ENCODE results near the gene ADIG.

ADIG gene

DNA sequence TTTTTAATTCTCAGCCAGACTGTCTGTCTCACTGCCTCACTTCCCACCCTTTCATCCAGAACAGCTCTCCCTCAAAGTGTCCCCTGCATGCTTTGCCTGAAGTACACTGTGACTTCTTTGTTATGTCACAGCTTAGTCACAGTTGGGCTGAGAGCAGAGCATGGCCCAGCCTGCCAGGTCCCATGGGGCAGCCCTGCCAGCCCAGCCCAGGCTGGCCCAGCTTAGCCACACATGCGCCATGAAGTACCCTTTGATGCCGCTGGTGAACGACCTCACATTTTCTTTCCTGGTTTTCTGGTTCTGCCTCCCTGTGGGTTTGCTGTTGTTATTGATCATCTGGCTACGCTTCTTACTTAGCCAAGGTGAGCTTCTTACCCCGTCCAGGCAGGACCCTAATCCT lies at the start of gene ADIG:
Gene ADIG (plus strand): TSS at position 185 of the 400 bp plus-strand sequence. CDS start 54 bp downstream, at position 239.
- DNase-seq: no peak

DNA sequence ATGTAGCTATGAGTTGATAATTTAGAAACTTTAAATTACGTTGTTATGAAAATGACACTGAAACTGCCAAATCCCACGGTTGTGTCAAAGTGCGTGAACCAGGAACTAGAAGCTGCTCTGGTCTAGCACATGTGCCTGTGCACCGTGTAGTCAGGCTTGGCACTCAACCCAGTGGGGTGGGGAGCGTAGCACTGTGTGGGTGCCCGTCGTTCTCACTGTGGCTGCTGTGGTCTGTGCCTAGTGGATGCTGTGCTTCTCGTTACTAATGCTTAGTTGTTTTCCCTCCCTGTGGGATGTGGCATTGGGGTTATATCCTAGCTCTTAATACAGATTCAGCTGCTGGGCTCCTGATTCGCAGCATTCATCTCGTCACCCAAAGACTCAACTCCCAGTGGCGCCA lies 46.2 kb upstream of the ADIG start:
- no peak for DNase-seq

DNA sequence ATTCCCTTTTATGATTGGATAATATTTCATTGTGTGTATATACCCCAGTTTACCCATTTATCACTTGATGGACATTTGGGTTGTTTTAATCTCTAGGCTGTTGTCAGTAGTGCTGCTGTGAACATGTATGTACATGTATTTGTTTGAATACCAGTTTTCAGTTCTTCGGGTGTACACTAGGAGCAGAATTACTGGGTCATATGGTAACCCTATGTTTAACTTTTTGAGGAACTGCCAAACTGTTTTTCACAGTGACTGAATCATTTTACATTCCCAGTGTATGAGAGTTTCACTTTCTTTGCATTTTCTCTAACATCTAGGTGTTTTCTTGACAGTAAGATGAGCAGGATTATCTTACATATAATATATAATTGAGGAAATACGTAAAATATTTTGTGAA lies 44.7 kb upstream of the ADIG start:
- DNase-seq: no peak

DNA sequence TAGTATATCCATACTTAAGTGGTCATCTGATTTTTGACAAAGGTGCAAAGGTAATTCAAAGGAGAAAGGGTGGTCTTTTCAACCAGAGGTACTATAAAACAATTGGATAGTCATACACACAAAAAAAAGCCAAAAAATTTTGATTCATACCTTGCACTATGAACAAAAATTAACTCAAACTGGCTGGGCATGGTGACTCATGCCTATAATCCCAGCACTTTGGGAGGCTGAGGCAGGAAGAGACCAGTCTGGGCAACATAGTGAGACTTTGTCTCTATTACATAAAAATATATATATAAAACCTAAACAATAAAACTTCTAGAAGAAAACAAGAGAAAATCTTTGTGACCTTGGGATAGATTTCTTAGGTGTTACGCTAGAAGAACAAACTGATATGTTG lies 43.8 kb upstream of the ADIG start:
- DNase-seq: no peak

DNA sequence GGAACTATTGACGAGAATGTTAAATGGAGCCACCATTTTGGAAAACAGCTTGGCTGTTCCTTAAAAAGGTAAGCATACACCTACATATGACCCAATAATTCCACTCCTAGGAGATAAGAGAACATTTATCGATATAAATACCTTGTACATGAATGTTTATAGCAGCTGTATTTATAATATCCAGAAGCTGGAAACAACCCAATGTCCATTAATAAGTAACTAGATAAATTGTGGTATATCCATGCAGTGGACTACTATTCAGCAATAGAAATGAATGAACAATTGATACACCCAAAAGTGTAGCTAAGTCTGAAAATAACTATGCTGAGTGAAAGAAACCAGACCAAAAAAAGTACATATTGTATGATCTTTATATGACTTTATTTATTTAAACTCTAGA lies 42.2 kb upstream of the ADIG start:
- DNase-seq: no peak

DNA sequence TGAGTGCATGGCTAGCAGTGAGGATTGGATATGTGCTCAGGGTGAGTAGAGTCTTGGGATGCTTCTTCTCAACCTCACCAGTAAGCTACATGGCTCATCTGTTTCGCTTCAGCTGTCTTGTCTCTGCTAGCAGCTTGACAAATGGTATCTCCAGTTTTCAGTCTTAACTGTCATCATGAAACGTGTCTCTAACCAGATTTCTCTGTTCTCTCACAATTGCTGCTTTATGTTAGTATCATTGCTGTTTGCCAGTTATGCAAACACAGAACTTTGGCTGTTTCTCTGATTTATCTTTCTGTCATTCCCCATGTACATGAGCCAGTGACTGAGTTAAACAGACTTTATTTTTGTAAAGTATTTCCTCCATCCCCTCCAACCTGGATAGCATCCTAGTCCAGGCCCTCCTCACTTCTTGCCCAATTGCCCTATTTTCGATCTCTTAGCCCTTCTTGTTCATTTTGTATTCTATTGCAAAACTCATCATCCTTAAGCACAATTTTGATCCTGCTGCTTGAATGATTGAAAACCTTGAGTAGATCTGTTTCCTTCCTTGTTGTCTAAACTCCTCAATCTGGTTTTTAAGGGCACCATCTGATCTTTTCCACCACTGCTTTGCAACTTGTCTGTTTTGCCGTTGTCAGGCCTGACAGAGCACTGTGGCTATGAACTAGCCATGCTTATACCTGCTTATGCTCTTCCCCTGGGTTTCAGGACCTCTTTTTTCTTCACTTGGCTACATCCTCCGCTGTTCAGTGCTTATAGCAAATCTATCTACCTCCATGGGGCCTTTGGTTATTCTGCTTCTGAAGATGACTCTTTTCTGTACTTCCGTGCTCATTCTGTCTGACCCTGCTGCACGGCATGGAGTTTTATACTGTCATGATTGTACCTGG lies 37.7 kb upstream of the ADIG start:
- DNase-seq: no peak

DNA sequence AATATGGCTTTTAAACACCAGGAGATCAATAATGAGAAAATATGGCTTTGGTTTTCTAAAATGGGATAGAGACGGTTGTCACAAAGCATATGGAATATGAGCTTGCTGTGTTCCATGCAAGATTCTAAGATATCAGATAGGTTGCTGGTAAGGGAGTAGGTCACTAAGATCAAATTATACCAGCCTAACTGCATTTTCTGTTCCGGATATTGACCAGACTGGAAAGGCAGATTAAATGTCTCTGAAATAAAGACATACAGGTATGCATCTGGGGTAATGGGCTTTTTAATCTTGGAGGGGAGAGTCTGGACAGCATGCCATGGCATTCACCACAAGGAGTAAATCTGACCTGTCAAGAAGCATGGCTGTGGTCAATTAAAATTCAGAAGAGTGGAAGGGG lies 35.2 kb upstream of the ADIG start:
- DNase-seq: no peak

DNA sequence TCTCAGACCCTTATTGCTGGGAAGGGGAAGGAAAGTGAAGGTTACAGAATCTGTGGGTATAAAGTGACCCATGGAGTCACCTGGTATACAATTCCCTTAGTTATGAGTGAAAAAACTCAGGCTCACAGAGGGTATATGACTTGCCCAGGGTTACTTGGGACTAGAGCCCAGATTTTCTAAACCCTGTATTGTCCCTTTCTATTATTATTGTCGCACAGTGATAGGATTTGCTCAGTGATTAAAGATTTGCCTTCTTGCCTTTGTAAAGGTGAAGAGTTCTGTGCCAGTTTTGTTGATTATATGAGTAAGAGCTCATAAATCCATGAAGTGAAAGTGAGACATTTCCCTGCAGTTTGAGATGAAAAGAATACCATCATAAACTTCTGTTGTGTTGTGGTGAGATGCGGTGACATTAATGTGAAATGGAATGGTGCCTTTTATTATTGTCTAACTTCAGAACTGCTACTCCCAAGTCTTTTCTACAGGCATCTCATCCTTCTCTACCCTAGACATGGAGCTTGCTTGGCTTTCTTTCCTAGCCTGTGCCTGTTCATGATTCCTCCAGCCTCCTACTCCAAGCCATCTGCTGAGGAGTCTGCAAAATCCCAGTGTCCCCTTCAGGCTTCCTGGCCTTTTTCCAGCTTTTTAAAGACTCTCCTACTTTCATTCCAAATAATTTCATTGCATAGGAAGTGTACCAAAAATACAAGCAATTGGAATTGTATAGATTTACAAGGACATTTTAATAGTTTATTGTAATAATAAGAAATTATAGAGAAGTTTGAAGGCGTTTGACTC lies 33.5 kb upstream of the ADIG start:
- no peak for DNase-seq

DNA sequence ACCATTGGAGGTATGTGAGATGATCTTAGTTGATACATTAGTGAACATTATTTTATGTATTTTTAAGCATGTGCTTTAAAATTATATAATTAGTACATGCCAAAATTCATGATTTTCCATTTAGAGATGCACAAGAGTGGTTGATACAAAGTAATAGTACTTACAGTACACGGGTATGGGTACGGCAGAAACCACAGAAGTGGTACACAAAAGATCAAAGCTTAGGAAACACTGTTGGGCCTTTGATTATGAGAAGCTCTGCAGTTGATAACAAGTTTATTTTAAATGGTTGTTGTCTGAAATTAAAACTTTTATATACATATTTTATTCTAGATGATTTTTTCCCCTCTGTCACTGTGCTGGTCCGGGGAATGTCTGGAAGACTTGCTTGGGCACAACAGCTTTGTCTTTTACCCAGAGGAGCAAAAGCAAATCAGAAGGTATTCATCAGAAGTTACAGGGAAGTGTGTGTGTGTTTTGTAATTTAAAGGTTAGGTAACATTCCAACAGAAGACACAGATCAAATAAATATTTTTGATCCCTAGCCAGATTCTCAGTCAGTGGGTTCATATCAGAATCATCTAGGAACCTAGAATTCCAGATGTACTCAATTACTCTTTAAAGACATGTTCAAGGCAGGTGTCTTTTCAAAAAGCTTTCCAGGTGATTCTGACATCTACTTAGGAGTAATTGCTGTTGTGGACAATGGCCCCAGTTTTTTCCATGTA lies 32.5 kb upstream of the ADIG start:
- no peak for DNase-seq

DNA sequence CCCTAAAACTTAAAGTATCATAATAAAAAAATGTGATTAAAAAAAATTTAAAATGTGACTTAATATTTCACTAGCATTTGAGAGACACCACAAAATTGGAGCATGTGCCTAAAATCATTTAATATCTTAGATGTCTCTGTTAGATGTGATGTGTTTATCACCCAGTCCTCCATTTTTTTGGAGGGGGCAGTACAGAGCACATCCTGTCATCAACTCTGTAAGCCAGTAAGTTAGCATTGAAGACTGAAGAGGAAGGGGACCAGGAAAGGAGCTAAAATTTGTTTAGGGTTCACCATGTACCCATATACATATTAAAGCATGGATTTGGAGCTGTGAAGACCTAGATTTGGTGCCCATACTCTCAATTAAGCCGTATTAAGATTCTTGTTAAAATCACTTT lies 30.7 kb upstream of the ADIG start:
- no peak for DNase-seq

DNA sequence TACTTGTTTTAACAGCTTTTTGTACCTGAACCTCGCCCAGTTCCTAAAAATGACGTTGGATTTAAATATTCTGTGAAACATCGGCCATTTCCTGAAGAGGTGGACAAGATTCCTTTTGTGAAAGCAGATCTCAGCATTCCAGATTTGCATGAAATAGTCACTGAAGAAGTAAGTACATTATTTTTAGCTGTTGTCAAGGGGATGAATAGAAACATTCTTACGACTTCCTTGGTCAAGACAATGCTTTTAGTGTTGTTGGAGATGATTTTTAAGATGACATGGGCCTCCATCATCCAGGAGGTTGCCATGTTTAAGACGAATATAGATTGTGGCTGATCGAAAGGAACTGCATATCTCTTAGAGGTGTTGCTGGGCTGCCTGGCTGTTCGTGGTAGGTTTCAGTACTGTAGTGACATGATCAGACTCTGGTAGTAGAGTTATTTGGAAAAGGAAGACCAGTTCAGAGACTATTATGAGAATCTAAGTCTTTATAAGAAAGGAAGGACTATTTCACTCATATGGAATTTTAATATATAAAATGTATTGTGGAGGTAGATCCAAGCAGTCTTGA lies 29.9 kb upstream of the ADIG start:
- no peak for DNase-seq

DNA sequence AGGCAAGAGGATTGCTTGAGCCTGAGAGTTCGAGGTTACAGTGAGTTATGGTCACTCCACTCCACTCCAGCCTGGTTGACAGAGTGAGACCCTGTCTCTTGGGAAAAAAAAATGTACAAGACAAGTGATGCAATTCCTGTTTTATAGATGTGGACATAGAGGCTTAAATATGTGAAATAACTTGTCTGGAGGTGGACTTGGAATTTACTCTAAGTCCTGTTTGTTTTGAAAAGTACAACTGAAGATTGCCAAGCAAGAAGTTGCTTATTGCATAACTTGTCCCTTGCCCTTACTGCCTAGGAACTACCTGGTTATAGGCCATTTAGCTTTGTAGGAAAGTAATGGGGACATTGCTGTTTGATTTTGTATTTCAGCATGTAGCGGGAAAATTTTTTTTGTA lies 26.0 kb upstream of the ADIG start:
- no peak for DNase-seq

DNA sequence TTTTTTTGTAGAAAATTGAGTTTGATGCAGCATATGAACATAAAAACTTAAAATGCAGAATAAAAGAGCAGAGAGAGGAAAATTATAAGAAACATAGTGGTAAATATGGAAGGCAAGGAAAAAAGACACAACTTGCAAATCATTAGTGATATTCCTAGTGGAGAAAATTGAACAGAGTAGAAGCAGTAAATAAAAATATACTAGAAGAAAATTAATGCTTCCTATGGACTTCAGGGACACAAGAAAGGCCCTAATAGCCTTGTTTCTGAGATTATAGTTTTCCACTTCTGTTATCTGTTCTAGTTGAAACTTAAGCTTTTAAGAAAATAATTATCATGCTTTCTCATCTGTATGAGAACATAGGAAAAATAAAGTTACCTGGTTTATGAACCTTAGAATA lies 25.6 kb upstream of the ADIG start:
- DNase-seq: no peak

DNA sequence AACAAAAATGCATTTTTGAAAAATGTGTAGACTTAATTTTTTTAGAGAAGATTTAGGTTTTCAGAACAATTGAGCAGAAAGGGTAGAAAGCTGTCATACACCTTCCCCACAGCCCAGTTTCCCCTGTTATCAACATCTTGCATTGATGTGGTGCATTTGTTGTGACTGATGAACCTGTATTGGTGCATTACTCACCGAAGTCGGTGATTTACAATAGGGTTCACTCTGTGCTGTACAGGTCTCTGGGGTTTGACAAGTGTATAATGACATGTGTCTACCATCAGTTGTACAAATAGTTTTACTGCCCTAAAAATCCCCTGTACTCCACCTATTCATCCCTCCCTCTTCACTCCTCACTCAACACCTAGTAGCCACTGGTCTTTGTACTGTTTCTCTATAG lies 23.8 kb upstream of the ADIG start:
- DNase-seq: no peak

DNA sequence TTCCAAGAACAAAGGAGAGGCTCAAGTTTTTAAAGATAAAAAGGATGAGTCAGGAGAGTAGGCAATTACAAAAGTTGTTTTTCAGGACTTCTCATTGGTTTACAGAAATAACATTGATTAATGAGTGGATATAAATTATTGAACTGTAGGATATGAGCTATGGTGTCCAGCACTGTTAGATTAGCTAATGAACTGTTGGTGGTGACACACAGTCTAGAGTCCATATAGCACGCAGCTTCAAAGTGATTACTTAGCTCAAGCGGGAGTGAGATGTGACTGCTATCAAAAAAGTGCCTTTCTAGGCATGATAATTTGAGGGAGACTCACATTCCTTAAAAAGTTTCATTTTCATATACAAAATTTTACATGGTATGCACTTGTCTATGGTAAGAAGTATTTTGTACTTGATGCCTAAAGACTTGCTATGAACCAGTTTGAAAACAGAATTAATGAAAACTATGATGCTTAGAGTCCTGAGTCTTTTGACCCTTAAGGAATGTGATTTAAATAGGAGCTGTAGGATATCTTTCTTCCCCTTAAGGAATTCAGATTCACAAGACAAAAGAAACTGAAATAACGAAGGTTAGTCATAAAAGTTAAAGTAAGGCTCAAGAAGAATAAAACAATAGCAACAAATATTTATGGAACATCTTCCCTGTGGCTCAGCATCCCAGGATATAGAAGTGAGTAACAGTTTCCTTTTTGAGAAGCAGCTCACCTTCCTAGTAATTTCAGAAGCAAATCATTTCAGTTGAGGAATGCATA lies 22.2 kb upstream of the ADIG start:
- no peak for DNase-seq

DNA sequence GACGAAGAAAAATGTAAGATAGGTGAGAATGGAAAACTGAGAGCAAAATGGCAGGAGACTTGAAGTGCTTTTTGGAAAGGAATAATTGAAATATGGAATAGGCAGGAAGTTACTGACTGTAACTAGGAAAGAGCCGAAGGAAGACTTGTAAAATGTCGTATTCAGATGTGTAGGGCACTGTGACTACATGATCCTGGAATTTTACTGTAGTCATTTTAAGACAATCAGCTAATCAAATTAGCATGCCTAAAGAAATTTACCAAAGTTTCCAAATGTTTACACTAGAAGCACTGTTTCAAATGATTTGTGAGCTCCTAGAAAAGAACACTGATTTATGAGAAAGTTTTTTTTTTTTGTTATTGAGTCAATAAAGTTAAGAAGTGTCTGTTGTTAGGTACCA lies 21.2 kb upstream of the ADIG start:
- no peak for DNase-seq

DNA sequence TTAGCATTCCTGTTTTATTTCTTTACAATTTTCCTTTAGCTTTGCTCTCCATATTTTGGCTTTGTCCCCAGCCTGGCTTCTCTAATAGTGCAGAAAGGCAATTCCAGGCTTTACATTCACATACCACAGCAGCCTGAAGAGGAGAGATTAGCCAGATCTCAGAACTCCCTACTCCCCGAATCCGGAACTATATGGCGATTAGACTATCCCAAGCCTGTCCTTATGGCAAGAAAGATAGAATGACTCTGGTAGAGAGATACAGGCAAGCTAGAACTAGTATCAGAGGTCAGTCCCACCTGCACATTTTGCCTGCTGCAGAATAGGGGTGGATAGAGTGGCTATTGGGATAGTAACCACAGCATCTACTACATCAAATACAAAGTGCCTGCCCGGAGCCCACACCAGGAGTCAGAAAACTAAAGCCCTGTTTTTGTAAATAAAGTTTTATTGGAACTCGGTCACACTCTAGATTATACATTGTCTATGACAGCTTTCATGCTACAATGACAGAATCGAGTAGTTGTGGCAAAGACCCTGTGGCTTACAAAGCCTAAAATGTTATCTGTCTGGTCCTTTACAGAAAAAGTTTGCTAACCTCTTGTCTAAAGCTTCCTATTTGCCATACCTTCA lies 17.1 kb upstream of the ADIG start:
- DNase-seq: no peak

DNA sequence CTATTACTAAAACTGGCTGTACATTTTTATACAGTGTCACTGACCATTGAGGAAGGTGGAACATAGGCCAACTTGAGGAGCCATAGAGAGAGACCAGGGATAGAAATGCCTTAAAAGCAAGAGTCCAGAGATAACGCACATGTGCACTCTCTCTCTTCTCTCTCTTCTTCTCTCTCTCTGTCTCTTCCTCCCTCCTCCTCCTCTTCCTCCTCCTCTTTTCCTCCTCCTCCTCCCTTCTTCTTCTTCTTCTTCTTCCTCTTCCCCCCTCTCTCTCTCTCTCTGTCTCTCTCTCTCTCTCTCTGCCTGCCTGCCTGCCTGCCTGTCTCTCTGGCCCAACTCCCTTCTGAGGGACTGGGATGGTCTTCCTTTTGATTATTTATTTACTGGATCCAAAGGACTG lies 16.3 kb upstream of the ADIG start:
- no peak for DNase-seq

DNA sequence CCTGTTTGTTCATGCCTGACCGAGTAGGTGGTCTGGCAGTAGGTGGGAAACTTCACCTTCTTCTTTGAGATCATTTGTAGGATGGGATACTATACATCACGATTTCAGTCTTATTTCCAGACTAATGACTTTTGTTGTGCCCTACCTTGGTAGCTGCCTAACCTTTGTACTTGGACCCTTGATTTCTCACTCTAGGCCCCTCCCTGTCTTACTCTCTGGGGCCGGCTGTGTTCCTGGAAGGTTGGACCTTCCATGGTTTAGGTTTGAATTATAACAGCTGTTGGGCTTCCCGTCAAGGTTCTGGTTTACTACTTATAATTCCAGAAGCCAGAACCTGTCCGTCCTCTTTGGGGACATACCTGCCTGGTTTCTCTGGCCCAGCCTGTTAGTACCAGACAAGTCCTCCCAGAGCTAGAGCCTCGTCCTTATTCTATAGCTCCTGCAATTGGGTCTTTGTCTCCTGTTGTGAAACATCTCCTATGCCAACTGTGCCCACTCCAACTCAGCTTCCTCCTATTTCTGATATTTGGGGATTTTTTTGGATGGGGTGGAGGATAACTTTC lies 14.9 kb upstream of the ADIG start:
- no peak for DNase-seq

DNA sequence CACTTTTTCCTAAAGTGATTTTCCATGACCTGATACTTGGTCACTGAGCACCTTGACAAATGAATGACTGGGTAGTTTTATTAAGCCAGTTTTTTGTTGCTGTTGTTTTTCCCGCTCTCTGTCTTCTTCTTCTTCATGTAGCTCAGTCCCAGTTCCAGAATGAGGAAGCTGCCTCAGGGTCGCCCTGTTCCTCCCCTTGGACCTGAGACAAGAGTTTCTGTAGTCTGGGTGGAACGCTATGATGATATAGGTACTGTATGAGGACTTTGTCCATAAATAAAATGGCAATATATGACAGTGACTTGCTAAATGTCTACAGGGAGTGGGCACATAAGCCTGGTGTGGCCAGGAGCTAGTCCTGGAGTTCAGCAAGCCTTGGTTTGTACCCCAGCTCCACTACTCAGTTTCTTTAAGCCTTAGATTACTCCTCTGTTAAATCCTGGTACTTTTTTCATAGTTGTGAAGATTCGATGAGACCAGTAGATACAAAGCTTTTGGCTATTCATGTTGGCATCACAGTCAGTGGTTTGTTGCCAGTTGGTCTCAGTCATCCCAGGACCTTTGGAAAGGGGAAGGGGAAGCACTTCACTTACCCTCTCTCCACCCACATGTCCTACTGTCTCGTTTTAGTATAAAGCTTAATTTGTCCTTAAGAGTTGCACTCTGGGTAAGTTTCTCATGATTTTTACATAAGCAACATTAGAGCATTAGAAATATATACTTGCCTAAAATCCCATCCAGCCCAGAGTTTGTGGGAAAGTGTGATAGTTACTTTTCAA lies 11.1 kb upstream of the ADIG start:
- DNase-seq: no peak

DNA sequence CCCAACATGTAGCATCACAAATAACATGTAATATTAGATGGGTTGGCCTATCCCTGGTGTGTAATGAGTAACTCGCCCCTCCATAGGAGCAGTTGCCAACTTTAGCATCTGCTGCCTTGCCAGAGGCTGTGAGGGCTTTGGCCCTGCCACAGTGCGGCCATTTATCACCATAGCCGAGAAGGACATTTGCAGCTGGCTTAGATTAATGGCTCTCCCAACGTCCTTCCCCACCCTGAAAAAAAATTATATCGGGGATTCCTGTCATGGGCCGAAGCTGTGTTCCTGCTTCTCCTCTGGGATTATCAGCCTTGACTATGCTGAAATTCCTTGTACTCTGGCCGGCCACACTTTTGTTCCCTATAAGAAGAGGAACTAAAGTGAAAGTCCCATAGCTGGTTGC lies 7.6 kb upstream of the ADIG start:
- DNase-seq: no peak
